GM23338 (cell line): ENCODE measurements around the gene CORO7. TPM values are rescaled to one million over a fixed set of nuclear protein-coding genes. Genes with fewer than 3 reads are reported as not detected.
A peak's percentile ranks its signal among the peaks of the same experiment; 100 is the strongest.

Experiments
- ATAC-seq: fragments of 200-7000 bp; cut with Tn5 transposase; 3 replicates; pipeline ENCODE4 v1.9.1; 2020
- DNase-seq: peaks from one replicate; pipeline ENCODE4 v3.0.0-alpha.2; 2015; ENCODE audit warnings: low spot score
- H2AFZ ChIP-seq: fragments of 200-600 bp; sonication (generic); 2 replicates; pipeline ENCODE4 v1.8.0; 2016; ENCODE audit warnings: antibody characterized with exemption, mild to moderate bottlenecking, moderate library complexity
- H3F3A ChIP-seq: fragments of 200-600 bp; sonication (generic); replicated peaks from 2 replicates; pipeline ENCODE4 v1.8.0; 2017; ENCODE audit warnings: antibody characterized with exemption, mixed run types, low read depth
- H3K27ac ChIP-seq: fragments of 200-600 bp; sonication (generic); 2 replicates; pipeline ENCODE4 v1.6.1; 2016; ENCODE audit warnings: low read depth
- H3K27me3 ChIP-seq: fragments of 200-600 bp; sonication (generic); 2 replicates; pipeline ENCODE4 v1.8.0; 2016; ENCODE audit warnings: mild to moderate bottlenecking, mixed run types, moderate library complexity; ENCODE audit not compliant: insufficient read depth
- H3K36me3 ChIP-seq: fragments of 200-600 bp; sonication (generic); 2 replicates; pipeline ENCODE4 v1.8.0; 2016; ENCODE audit warnings: mild to moderate bottlenecking; ENCODE audit not compliant: insufficient read depth
- H3K4me1 ChIP-seq: fragments of 200-600 bp; sonication (generic); 2 replicates; pipeline ENCODE4 v1.8.0; 2016; ENCODE audit warnings: mild to moderate bottlenecking, moderate library complexity; ENCODE audit not compliant: insufficient read depth
- H3K4me2 ChIP-seq: fragments of 200-600 bp; sonication (generic); 2 replicates; pipeline ENCODE4 v1.7.1; 2017; ENCODE audit warnings: mixed run types
- H3K4me3 ChIP-seq: fragments of 200-600 bp; sonication (generic); 2 replicates; pipeline ENCODE4 v1.6.1; 2016; ENCODE audit warnings: mixed run types
- H3K79me2 ChIP-seq: fragments of 200-600 bp; sonication (generic); replicated peaks from 2 replicates; pipeline ENCODE4 v1.8.0; 2017; ENCODE audit warnings: mild to moderate bottlenecking; ENCODE audit not compliant: insufficient read depth
- H3K9me2 ChIP-seq: fragments of 200-600 bp; sonication (generic); 2 replicates; pipeline ENCODE4 v1.8.0; 2017; ENCODE audit not compliant: insufficient read depth
- H4K20me1 ChIP-seq: fragments of 200-600 bp; sonication (generic); replicated peaks from 2 replicates; pipeline ENCODE4 v1.8.0; 2017; ENCODE audit warnings: mild to moderate bottlenecking; ENCODE audit not compliant: insufficient read depth
- H3K27ac Mint-ChIP-seq: 2 replicates; pipeline ENCODE4 v1.8.0; 2020; ENCODE audit warnings: inconsistent platforms, mild to moderate bottlenecking, moderate library complexity, mixed read lengths
- H3K27me3 Mint-ChIP-seq: 3 replicates; pipeline ENCODE4 v1.8.0; 2022; ENCODE audit warnings: low read depth, mild to moderate bottlenecking, moderate library complexity, mixed read lengths, inconsistent platforms; ENCODE audit not compliant: insufficient read depth, poor library complexity
- H3K36me3 Mint-ChIP-seq: 3 replicates; pipeline ENCODE4 v1.8.0; 2021; ENCODE audit warnings: low read depth, mild to moderate bottlenecking, inconsistent platforms, moderate library complexity, mixed read lengths
- H3K4me1 Mint-ChIP-seq: 3 replicates; pipeline ENCODE4 v1.8.0; 2020; ENCODE audit warnings: mild to moderate bottlenecking, inconsistent platforms, mixed read lengths
- H3K4me3 Mint-ChIP-seq: 3 replicates; pipeline ENCODE4 v1.8.0; 2021; ENCODE audit warnings: moderate library complexity, mild to moderate bottlenecking, inconsistent platforms, mixed read lengths
- H3K9me3 Mint-ChIP-seq: 3 replicates; pipeline ENCODE4 v1.8.0; 2020; ENCODE audit warnings: moderate library complexity, mild to moderate bottlenecking, inconsistent platforms, mixed read lengths
- CREB1 ChIP-seq: fragments of 250-450 bp; sonication (Bioruptor Pico); IDR thresholded peaks from 2 replicates; pipeline ENCODE4 v1.5.0; 2020; ENCODE audit warnings: low read depth, mild to moderate bottlenecking, moderate library complexity
- EZH2 ChIP-seq: fragments of 200-600 bp; sonication (generic); IDR thresholded peaks from one replicate; pipeline ENCODE4 v1.8.0; 2017; ENCODE audit warnings: antibody characterized with exemption, mild to moderate bottlenecking, low read depth; ENCODE audit not compliant: unreplicated experiment
- EZH2phosphoT487 ChIP-seq: fragments of 200-600 bp; sonication (generic); IDR thresholded peaks from one replicate; pipeline ENCODE4 v1.8.1; 2018; ENCODE audit warnings: antibody characterized with exemption; ENCODE audit not compliant: unreplicated experiment
- JUNB ChIP-seq: IDR thresholded peaks from one replicate; pipeline ENCODE4 v1.6.1; 2016; ENCODE audit warnings: antibody characterized with exemption; ENCODE audit not compliant: unreplicated experiment
- NANOG ChIP-seq: IDR thresholded peaks from 2 replicates; pipeline ENCODE4 v1.6.1; 2016; ENCODE audit warnings: antibody characterized with exemption, borderline replicate concordance
- POLR2AphosphoS5 ChIP-seq: IDR thresholded peaks from 2 replicates; pipeline ENCODE4 v1.6.1; 2016; ENCODE audit warnings: antibody characterized with exemption, low read depth
- STAT1 ChIP-seq: IDR thresholded peaks from one replicate; pipeline ENCODE4 v1.6.1; 2016; ENCODE audit warnings: antibody characterized with exemption; ENCODE audit not compliant: unreplicated experiment
- ZNF114 ChIP-seq: fragments of 250-450 bp; sonication (Bioruptor Pico); IDR thresholded peaks from 2 replicates; pipeline ENCODE4 v1.5.0; 2020; ENCODE audit warnings: mild to moderate bottlenecking, moderate library complexity
- ZNF331 ChIP-seq: fragments of 250-450 bp; sonication (Bioruptor Pico); IDR thresholded peaks from 2 replicates; pipeline ENCODE4 v1.5.0; 2020; ENCODE audit warnings: low read depth, mild to moderate bottlenecking, moderate library complexity
- polyA plus RNA-seq: library from polyadenylated mRNA; unstranded; fragments of >200 nt; fragmentation: Nextera tagmentation; extraction: Ambion mirVana; gene quantifications from 2 replicates; pipeline ENCODE4 v1.2.1, GENCODE V29; 2016
- total RNA-seq: library from RNA; depleted of rRNA; stranded (reverse); fragments of >200 nt; shearing (Covaris generic); gene quantifications from 2 replicates; pipeline ENCODE4 v1.2.3, GENCODE V29; 2014
- TF ChIP-seq, protein P1 (sequence below), 2 experiments: fragments of 200-600 bp in 1 of 2; sonication (generic) in 1 of 2; conservative IDR thresholded peaks; 2 replicates each; pipeline versions ENCODE4 v1.5.1 to v1.6.1; 2016 to 2017; ENCODE audit warnings: antibody characterized with exemption in 2 of 2, low read depth in 2 of 2, mild to moderate bottlenecking in 2 of 2, moderate library complexity in 1 of 2
- TF ChIP-seq, protein P2 (sequence below): IDR thresholded peaks from one replicate; pipeline ENCODE4 v1.6.1; 2018; ENCODE audit warnings: antibody characterized with exemption; ENCODE audit not compliant: unreplicated experiment
- TF ChIP-seq, protein P3 (sequence below): fragments of 250-450 bp; sonication (Bioruptor Pico); IDR thresholded peaks from 2 replicates; pipeline ENCODE4 v1.5.0; 2020; ENCODE audit warnings: mild to moderate bottlenecking, moderate library complexity
- TF ChIP-seq, protein P4 (sequence below): IDR thresholded peaks from 2 replicates; pipeline ENCODE4 v1.6.1; 2016; ENCODE audit warnings: antibody characterized with exemption

Gene CORO7
- total and polyA plus RNA-seq, 2 experiments from 2014 or later: 14.2 to 46.4 TPM

DNA sequence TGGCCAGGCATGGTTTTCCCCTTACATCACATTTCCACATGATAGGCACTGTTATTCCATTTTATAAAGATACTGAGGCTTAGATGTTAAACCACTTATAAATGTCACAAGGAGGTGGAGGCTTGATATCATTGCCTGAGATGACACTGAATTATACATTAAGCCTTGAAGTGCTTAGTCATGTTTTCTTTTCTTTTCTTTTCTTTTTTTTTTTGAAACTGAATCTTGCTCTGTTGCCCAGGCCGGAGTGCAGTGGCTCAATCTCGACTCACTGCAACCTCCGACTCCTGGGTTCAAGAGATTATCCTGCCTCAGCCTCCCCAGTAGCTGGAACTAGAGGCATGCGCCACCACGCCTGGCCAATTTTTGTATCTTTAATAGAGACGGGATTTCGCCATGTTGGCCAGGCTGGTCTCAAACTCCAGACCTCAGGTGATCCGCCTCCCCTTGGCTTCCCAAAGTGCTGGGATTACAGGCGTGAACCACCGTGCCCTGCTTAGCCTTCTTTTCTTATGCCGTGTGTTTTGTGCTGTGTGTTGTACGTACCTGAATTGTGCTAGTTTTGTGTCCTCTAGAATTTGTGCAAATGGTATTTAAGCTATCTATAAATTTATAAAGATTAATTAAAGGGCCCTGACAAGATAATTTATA, 10.5 kb upstream of the CORO7 start:
- peaks cover 16% of the 10 kb centered on the region for H3K4me1 Mint-ChIP-seq
- 0 out of 2 replicates have a peak, but pooled peaks cover 4% of the 10 kb centered on the region for H3F3A ChIP-seq
- H3K9me3 Mint-ChIP-seq: no peaks in the 10 kb centered on the region
- TF ChIP-seq, protein P1, sequence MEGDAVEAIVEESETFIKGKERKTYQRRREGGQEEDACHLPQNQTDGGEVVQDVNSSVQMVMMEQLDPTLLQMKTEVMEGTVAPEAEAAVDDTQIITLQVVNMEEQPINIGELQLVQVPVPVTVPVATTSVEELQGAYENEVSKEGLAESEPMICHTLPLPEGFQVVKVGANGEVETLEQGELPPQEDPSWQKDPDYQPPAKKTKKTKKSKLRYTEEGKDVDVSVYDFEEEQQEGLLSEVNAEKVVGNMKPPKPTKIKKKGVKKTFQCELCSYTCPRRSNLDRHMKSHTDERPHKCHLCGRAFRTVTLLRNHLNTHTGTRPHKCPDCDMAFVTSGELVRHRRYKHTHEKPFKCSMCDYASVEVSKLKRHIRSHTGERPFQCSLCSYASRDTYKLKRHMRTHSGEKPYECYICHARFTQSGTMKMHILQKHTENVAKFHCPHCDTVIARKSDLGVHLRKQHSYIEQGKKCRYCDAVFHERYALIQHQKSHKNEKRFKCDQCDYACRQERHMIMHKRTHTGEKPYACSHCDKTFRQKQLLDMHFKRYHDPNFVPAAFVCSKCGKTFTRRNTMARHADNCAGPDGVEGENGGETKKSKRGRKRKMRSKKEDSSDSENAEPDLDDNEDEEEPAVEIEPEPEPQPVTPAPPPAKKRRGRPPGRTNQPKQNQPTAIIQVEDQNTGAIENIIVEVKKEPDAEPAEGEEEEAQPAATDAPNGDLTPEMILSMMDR (conservative IDR thresholded peaks at IDR 0.05; ENCODE audit: low read depth in 2 of 2): no peak
- TF ChIP-seq, protein P2, sequence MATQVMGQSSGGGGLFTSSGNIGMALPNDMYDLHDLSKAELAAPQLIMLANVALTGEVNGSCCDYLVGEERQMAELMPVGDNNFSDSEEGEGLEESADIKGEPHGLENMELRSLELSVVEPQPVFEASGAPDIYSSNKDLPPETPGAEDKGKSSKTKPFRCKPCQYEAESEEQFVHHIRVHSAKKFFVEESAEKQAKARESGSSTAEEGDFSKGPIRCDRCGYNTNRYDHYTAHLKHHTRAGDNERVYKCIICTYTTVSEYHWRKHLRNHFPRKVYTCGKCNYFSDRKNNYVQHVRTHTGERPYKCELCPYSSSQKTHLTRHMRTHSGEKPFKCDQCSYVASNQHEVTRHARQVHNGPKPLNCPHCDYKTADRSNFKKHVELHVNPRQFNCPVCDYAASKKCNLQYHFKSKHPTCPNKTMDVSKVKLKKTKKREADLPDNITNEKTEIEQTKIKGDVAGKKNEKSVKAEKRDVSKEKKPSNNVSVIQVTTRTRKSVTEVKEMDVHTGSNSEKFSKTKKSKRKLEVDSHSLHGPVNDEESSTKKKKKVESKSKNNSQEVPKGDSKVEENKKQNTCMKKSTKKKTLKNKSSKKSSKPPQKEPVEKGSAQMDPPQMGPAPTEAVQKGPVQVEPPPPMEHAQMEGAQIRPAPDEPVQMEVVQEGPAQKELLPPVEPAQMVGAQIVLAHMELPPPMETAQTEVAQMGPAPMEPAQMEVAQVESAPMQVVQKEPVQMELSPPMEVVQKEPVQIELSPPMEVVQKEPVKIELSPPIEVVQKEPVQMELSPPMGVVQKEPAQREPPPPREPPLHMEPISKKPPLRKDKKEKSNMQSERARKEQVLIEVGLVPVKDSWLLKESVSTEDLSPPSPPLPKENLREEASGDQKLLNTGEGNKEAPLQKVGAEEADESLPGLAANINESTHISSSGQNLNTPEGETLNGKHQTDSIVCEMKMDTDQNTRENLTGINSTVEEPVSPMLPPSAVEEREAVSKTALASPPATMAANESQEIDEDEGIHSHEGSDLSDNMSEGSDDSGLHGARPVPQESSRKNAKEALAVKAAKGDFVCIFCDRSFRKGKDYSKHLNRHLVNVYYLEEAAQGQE: no peak
- TF ChIP-seq, protein P3, sequence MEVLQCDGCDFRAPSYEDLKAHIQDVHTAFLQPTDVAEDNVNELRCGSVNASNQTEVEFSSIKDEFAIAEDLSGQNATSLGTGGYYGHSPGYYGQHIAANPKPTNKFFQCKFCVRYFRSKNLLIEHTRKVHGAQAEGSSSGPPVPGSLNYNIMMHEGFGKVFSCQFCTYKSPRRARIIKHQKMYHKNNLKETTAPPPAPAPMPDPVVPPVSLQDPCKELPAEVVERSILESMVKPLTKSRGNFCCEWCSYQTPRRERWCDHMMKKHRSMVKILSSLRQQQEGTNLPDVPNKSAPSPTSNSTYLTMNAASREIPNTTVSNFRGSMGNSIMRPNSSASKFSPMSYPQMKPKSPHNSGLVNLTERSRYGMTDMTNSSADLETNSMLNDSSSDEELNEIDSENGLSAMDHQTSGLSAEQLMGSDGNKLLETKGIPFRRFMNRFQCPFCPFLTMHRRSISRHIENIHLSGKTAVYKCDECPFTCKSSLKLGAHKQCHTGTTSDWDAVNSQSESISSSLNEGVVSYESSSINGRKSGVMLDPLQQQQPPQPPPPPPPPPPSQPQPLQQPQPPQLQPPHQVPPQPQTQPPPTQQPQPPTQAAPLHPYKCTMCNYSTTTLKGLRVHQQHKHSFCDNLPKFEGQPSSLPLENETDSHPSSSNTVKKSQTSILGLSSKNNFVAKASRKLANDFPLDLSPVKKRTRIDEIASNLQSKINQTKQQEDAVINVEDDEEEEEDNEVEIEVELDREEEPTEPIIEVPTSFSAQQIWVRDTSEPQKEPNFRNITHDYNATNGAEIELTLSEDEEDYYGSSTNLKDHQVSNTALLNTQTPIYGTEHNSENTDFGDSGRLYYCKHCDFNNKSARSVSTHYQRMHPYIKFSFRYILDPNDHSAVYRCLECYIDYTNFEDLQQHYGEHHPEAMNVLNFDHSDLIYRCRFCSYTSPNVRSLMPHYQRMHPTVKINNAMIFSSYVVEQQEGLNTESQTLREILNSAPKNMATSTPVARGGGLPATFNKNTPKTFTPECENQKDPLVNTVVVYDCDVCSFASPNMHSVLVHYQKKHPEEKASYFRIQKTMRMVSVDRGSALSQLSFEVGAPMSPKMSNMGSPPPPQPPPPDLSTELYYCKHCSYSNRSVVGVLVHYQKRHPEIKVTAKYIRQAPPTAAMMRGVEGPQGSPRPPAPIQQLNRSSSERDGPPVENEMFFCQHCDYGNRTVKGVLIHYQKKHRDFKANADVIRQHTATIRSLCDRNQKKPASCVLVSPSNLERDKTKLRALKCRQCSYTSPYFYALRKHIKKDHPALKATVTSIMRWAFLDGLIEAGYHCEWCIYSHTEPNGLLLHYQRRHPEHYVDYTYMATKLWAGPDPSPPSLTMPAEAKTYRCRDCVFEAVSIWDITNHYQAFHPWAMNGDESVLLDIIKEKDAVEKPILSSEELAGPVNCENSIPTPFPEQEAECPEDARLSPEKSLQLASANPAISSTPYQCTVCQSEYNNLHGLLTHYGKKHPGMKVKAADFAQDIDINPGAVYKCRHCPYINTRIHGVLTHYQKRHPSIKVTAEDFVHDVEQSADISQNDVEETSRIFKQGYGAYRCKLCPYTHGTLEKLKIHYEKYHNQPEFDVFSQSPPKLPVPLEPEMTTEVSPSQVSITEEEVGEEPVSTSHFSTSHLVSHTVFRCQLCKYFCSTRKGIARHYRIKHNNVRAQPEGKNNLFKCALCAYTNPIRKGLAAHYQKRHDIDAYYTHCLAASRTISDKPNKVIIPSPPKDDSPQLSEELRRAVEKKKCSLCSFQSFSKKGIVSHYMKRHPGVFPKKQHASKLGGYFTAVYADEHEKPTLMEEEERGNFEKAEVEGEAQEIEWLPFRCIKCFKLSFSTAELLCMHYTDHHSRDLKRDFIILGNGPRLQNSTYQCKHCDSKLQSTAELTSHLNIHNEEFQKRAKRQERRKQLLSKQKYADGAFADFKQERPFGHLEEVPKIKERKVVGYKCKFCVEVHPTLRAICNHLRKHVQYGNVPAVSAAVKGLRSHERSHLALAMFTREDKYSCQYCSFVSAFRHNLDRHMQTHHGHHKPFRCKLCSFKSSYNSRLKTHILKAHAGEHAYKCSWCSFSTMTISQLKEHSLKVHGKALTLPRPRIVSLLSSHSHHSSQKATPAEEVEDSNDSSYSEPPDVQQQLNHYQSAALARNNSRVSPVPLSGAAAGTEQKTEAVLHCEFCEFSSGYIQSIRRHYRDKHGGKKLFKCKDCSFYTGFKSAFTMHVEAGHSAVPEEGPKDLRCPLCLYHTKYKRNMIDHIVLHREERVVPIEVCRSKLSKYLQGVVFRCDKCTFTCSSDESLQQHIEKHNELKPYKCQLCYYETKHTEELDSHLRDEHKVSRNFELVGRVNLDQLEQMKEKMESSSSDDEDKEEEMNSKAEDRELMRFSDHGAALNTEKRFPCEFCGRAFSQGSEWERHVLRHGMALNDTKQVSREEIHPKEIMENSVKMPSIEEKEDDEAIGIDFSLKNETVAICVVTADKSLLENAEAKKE (CRISPR knock-in tag): no peak
- TF ChIP-seq EZH2phosphoT487 (no peak), ZNF114 (CRISPR knock-in tag) (no peak), STAT1 (no peak), EZH2 (no peak), CREB1 (CRISPR knock-in tag) (no peak), JUNB (no peak), NANOG (no peak), ZNF331 (CRISPR knock-in tag) (no peak), POLR2AphosphoS5 (no peak)
- TF ChIP-seq, protein P4, sequence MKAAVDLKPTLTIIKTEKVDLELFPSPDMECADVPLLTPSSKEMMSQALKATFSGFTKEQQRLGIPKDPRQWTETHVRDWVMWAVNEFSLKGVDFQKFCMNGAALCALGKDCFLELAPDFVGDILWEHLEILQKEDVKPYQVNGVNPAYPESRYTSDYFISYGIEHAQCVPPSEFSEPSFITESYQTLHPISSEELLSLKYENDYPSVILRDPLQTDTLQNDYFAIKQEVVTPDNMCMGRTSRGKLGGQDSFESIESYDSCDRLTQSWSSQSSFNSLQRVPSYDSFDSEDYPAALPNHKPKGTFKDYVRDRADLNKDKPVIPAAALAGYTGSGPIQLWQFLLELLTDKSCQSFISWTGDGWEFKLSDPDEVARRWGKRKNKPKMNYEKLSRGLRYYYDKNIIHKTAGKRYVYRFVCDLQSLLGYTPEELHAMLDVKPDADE: no peak
- no peaks in the 10 kb centered on the region for H3K9me2 ChIP-seq
- ATAC-seq: no peak
- no peak overlapping the region for H2AFZ ChIP-seq
- peak overlapping the region; percentile 67 for H3K4me3 ChIP-seq
- peak overlapping the region; percentile 97 for H3K27ac Mint-ChIP-seq
- H4K20me1 ChIP-seq: peaks cover 10% of the 10 kb centered on the region
- H3K79me2 ChIP-seq: peaks cover 47% of the 10 kb centered on the region
- H3K36me3 Mint-ChIP-seq: peaks cover 17% of the 10 kb centered on the region
- H3K4me3 Mint-ChIP-seq: peak overlapping the region; percentile 97
- peak overlapping the region; percentile 16; the same call in 1 of the 2 replicates for H3K27ac ChIP-seq
- peaks cover 11% of the 10 kb centered on the region for H3K27me3 Mint-ChIP-seq
- peaks cover 16% of the 10 kb centered on the region for H3K4me1 ChIP-seq
- peak overlapping the region; percentile 96 for H3K4me2 ChIP-seq
- H3K27me3 ChIP-seq: no peaks in the 10 kb centered on the region
- peaks cover 5% of the 10 kb centered on the region; the same call in 1 of the 2 replicates for H3K36me3 ChIP-seq
- DNase-seq: no peak
